D721Med (cell line): ENCODE results near the gene KRT33A.

Experiments
- DNase-seq: peaks from one replicate; pipeline ENCODE4 v3.0.0; 2011; ENCODE audit warnings: low spot score; ENCODE audit not compliant: insufficient read length
- FAIRE-seq: peaks from 2 replicates; lab custom pipeline; 2011; peaks lifted over from hg19 to GRCh38; lab: Jason Lieb, UNC
- CTCF ChIP-seq: IDR thresholded peaks from 2 replicates; pipeline ENCODE4 v1.5.1; 2012; ENCODE audit warnings: mild to moderate bottlenecking, control low read depth; ENCODE audit not compliant: insufficient read depth; ENCODE audit errors: missing control alignments

The KRT33A gene

GRCh38 chr17:41318231-41318630, 32.4 kb downstream of the KRT33A start:
- no peak for FAIRE-seq
- DNase-seq: no peak
- TF ChIP-seq CTCF: no peak

GRCh38 chr17:41315814-41316445, 34.7 kb downstream of the KRT33A start:
- FAIRE-seq: no peak
- TF ChIP-seq CTCF: no peak

DNA sequence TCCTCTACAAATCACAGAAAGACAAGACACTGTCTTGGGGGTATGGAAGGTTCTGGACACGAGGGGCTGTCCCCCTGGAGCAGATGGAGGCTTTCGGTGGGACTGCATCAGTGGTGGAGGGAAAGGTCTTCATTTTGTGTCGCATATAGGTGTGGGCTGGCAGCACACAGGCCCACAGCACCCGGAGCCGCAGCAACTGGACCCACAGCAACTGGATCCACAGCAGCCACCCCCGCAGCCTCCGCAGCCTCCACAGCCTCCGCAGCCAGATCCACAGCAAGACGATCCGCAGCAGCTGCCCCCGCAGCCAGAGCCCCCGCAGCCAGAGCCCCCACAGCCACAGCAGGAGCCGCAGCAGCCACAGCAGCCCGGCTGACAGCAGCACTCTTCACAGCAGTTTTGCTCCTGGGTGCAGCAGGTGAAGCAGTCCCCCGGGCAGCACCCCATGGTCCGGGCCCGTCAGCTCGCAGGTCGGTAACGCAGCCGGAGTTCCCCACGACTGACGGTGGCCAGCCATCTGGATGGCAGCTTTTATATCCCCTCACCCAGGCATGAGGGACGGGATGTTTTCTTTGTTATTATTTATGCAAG, 35.3 kb downstream of the KRT33A start, which contains the start of gene KRTAP17-1:
TSS of gene KRTAP17-1 (minus strand) at position 507 of the 591 bp plus-strand sequence. CDS start at position 447, 60 bp downstream.
- no peak for FAIRE-seq
- TF ChIP-seq CTCF: no peak

More at GRCh38 chr17:41315814-41316445, 34.7 kb downstream of the KRT33A start:
- DNase-seq: no peak

GRCh38 chr17:41311111-41311510, 39.5 kb downstream of the KRT33A start:
- DNase-seq: no peak
- no peak for TF ChIP-seq CTCF
- FAIRE-seq: no peak

More for the DNA sequence above, 35.3 kb downstream of the KRT33A start, which contains the start of gene KRTAP17-1:
- DNase-seq: no peak

DNA sequence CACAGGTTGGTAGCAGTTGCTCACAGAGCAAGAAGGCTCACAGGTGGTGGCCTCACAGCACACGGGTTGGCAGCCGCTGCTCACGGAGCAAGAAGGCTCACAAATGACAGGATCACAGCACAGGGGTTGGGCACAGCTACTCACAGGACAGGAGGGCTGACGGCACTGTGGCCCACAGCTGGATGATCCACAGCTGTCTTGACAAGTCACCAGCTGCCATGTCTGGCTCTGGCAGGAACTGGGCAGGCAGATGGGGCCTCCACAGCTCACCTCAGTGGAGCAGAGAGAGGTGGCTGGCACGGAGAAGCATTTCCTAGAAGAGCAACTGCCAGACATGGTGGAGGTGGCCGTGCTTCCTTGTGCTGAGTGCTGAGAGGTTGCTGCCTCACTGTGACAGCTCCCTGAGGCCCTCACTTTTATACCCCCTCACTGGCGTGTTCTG, 41.7 kb downstream of the KRT33A start, which contains the start of gene KRTAP16-1:
TSS of gene KRTAP16-1 (minus strand) at position 392 of the 442 bp plus-strand sequence. CDS start at position 336, 56 bp downstream.
- no peak for FAIRE-seq
- DNase-seq: no peak
- no peak for TF ChIP-seq CTCF

DNA sequence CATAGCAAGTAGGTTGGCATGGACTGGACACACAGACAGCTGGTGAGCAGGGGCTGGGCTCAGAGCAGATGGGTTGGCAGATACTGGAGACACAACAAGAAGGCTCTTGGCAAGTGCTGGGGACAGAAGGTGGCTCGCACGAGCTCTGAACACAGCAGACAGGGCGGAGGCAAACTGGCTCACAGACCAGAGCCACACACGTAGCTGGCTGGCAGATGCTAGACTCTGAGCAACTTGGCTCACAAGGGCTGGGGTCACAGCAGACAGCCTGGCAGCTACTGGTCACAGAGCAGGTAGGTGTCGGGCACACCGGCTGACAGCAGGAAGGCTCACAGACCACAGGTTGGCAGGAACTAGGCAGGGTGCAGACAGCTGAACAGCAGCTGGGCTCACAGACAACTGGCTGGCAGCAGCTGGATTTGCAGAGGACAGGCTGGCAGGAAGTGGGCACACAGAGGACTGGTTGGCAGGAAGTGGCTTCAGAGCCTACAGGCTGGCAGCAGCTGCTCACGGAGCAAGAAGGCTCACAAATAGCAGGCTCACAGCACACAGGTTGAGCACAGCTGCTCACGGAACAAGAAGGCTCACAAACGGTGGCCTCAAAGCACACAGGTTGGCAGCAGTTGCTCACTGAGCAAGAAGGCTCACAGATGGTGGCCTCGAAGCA, 42.2 kb downstream of the KRT33A start:
- no peak for FAIRE-seq
- DNase-seq: no peak
- no peak for TF ChIP-seq CTCF
